Loucy (cell line): Measurements from ENCODE around the gene SCAPER.
A peak's percentile ranks its signal among the peaks of the same experiment; 100 is the strongest.

ENCODE experiments used
- H2AFZ ChIP-seq: fragments of 200-600 bp; sonication (generic); 2 replicates; pipeline ENCODE4 v1.6.0; 2016; ENCODE audit warnings: antibody characterized with exemption, mild to moderate bottlenecking, low read length, moderate library complexity
- H3F3A ChIP-seq: fragments of 200-600 bp; 2 replicates; pipeline ENCODE4 v1.6.0; 2016; ENCODE audit warnings: antibody characterized with exemption, low read depth, mild to moderate bottlenecking
- H3K27me3 ChIP-seq: fragments of 200-600 bp; sonication (generic); 2 replicates; pipeline ENCODE4 v1.6.1; 2014; ENCODE audit warnings: low read length, mild to moderate bottlenecking; ENCODE audit not compliant: insufficient read depth, poor library complexity, severe bottlenecking
- H3K36me3 ChIP-seq: fragments of 200-600 bp; sonication (generic); 2 replicates; pipeline ENCODE4 v1.6.1; 2016; ENCODE audit warnings: low read length; ENCODE audit not compliant: insufficient read depth
- H3K4me1 ChIP-seq: fragments of 200-600 bp; sonication (generic); 2 replicates; pipeline ENCODE4 v1.5.1; 2014; ENCODE audit warnings: low read length, mild to moderate bottlenecking; ENCODE audit not compliant: insufficient read depth, poor library complexity, severe bottlenecking
- H3K4me2 ChIP-seq: fragments of 200-600 bp; sonication (generic); 2 replicates; pipeline ENCODE4 v1.6.0; 2014; ENCODE audit warnings: antibody characterized with exemption, low read length, low read depth, mild to moderate bottlenecking; ENCODE audit not compliant: poor library complexity, severe bottlenecking
- H3K4me3 ChIP-seq: fragments of 200-600 bp; sonication (generic); 2 replicates; pipeline ENCODE4 v1.5.1; 2014; ENCODE audit warnings: low read length, mild to moderate bottlenecking, mixed read lengths; ENCODE audit not compliant: poor library complexity, severe bottlenecking
- H3K79me2 ChIP-seq: fragments of 200-600 bp; sonication (generic); 2 replicates; pipeline ENCODE4 v1.6.1; 2014; ENCODE audit warnings: low read length; ENCODE audit not compliant: insufficient read depth
- H3K9ac ChIP-seq: fragments of 200-600 bp; sonication (generic); 2 replicates; pipeline ENCODE4 v1.6.0; 2014; ENCODE audit warnings: mild to moderate bottlenecking, low read depth, low read length, moderate library complexity; ENCODE audit not compliant: poor library complexity, severe bottlenecking
- H3K9me2 ChIP-seq: fragments of 200-600 bp; sonication (generic); replicated peaks from 2 replicates; pipeline ENCODE4 v1.6.1; 2016; ENCODE audit warnings: low read depth, low read length, mixed read lengths
- H3K9me3 ChIP-seq: fragments of 200-600 bp; sonication (generic); 2 replicates; pipeline ENCODE4 v1.6.1; 2014; ENCODE audit warnings: mild to moderate bottlenecking, antibody characterized with exemption, low read length, low read depth; ENCODE audit not compliant: insufficient read depth
- H4K20me1 ChIP-seq: fragments of 200-600 bp; sonication (generic); 2 replicates; pipeline ENCODE4 v1.6.0; 2014; ENCODE audit warnings: antibody characterized with exemption, low read length, mild to moderate bottlenecking; ENCODE audit not compliant: insufficient read depth, poor library complexity, severe bottlenecking
- CTCF ChIP-seq: fragments of 200-600 bp; sonication (generic); conservative IDR thresholded peaks from 2 replicates; pipeline ENCODE4 v1.5.1; 2014; ENCODE audit warnings: mild to moderate bottlenecking, antibody characterized with exemption, low read length
- EZH2phosphoT487 ChIP-seq: fragments of 200-600 bp; IDR thresholded peaks from 2 replicates; pipeline ENCODE4 v1.6.1; 2018; ENCODE audit warnings: antibody characterized with exemption, mild to moderate bottlenecking, moderate library complexity, borderline replicate concordance

SCAPER gene

GRCh38 chr15:76647612-76648011 is 257.5 kb downstream of the SCAPER start:
- H3K9me3 ChIP-seq = no peaks in the 10 kb centered on the region
- no peaks in the 10 kb centered on the region for H3K4me1 ChIP-seq
- H4K20me1 ChIP-seq = no peaks in the 10 kb centered on the region
- no peaks in the 10 kb centered on the region for H3F3A ChIP-seq
- H3K4me2 ChIP-seq = no peak overlapping the region
- no peaks in the 10 kb centered on the region for H3K27me3 ChIP-seq
- no peak overlapping the region for H3K9ac ChIP-seq
- H3K4me3 ChIP-seq = no peak overlapping the region
- peaks cover 3% of the 10 kb centered on the region; the same call in 1 of the 2 replicates for H3K36me3 ChIP-seq
- no peak for TF ChIP-seq EZH2phosphoT487
- no peak for TF ChIP-seq CTCF
- no peak overlapping the region for H2AFZ ChIP-seq
- no peaks in the 10 kb centered on the region for H3K9me2 ChIP-seq
- H3K79me2 ChIP-seq = no peaks in the 10 kb centered on the region

GRCh38 chr15:76644646-76645045 is 260.5 kb downstream of the SCAPER start:
- Histone ChIP-seq H4K20me1 (no peaks in the 10 kb centered on the region), H3K79me2 (no peaks in the 10 kb centered on the region), H3K4me3 (no peak overlapping the region), H3F3A (no peaks in the 10 kb centered on the region), H3K9ac (no peak overlapping the region), H3K4me2 (no peak overlapping the region), H2AFZ (no peak overlapping the region), H3K4me1 (no peaks in the 10 kb centered on the region), H3K36me3 (peaks cover 3% of the 10 kb centered on the region; the same call in 1 of the 2 replicates), H3K9me2 (no peaks in the 10 kb centered on the region), H3K27me3 (no peaks in the 10 kb centered on the region), H3K9me3 (no peaks in the 10 kb centered on the region)
- no peak for TF ChIP-seq EZH2phosphoT487
- TF ChIP-seq CTCF = no peak

GRCh38 chr15:76642671-76643070 is 262.5 kb downstream of the SCAPER start:
- H3K79me2 ChIP-seq = no peaks in the 10 kb centered on the region
- peaks cover 3% of the 10 kb centered on the region; the same call in 1 of the 2 replicates for H3K36me3 ChIP-seq
- no peaks in the 10 kb centered on the region for H3K9me2 ChIP-seq
- H3K27me3 ChIP-seq = no peaks in the 10 kb centered on the region
- no peaks in the 10 kb centered on the region for H3K9me3 ChIP-seq
- no peak overlapping the region for H3K4me3 ChIP-seq
- H3F3A ChIP-seq = no peaks in the 10 kb centered on the region
- H3K4me1 ChIP-seq = no peaks in the 10 kb centered on the region
- H2AFZ ChIP-seq = no peak overlapping the region
- no peak overlapping the region for H3K9ac ChIP-seq
- no peak for TF ChIP-seq EZH2phosphoT487
- peak; percentile 89 for TF ChIP-seq CTCF
- H3K4me2 ChIP-seq = no peak overlapping the region
- H4K20me1 ChIP-seq = no peaks in the 10 kb centered on the region
